OCI-LY3 (cell line): Measurements from ENCODE around the gene CALHM5.

Source experiments
- CTCF ChIP-seq: fragments of 200-600, 300-600 bp; sonication (generic); IDR thresholded peaks from 2 replicates; pipeline ENCODE4 v1.5.1; 2014; ENCODE audit warnings: antibody characterized with exemption, low read length, low read depth
- EZH2phosphoT487 ChIP-seq: fragments of 200-600 bp; shearing (Covaris generic); IDR thresholded peaks from 2 replicates; pipeline ENCODE4 v1.6.1; 2018; ENCODE audit warnings: antibody characterized with exemption, mixed run types, low read depth

GRCh38 chr6:116507324-116507723 is 4.1 kb upstream of the CALHM5 start:
- TF ChIP-seq CTCF (no peak), EZH2phosphoT487 (no peak)
